Bronchial epithelial cell (primary cell): ENCODE measurements around the gene NDC1. TPM values are rescaled to one million over a fixed set of nuclear protein-coding genes. Genes with fewer than 3 reads are reported as not detected.
"Not testable (repeated sequence)": the region's sequence is repeated elsewhere in the genome, so short reads cannot be mapped to it uniquely, and the experiment has no call there.

ENCODE experiments used
- DNase-seq: peaks from one replicate; pipeline ENCODE4 v3.0.0-alpha.2; 2010; ENCODE audit warnings: low read depth
- FAIRE-seq: peaks from 2 replicates; lab custom pipeline; 2011; peaks lifted over from hg19 to GRCh38; lab: Jason Lieb, UNC
- H3K27me3 ChIP-seq: 2 replicates; pipeline ENCODE4 v1.5.1; 2011; ENCODE audit warnings: low read length; ENCODE audit not compliant: control insufficient read depth, insufficient read depth
- H3K36me3 ChIP-seq: 2 replicates; pipeline ENCODE4 v1.5.1; 2011; ENCODE audit warnings: low read length; ENCODE audit not compliant: control insufficient read depth, insufficient read depth
- H3K4me3 ChIP-seq: 2 replicates; pipeline ENCODE4 v1.5.1; 2011; ENCODE audit warnings: mild to moderate bottlenecking, low read depth, low read length, control low read depth
- CTCF ChIP-seq: IDR thresholded peaks from 2 replicates; pipeline ENCODE4 v1.5.1; 2011; ENCODE audit warnings: mild to moderate bottlenecking, moderate library complexity, low read length, control low read depth, inconsistent platforms; ENCODE audit not compliant: insufficient read depth, severe bottlenecking
- total RNA-seq: library from RNA; depleted of rRNA; stranded (reverse); fragments of >200 nt; gene quantifications from 2 replicates; pipeline ENCODE4 v1.2.1, GENCODE V29; 2014

NDC1 gene
- total RNA-seq, 1 donor from 2014 or later, result 16.1 TPM

GRCh38 chr1:53766831-53767405 lies 71.2 kb downstream of the NDC1 start:
- Histone ChIP-seq H3K4me3 (no peak overlapping the region), H3K27me3 (no peaks in the 10 kb centered on the region), H3K36me3 (no peaks in the 10 kb centered on the region)
- no peak for TF ChIP-seq CTCF
- peak; percentile 61 for DNase-seq
- no peak for FAIRE-seq

- Histone ChIP-seq H3K27me3 (no peaks in the 10 kb centered on the region), H3K4me3 (no peak overlapping the region), H3K36me3 (no peaks in the 10 kb centered on the region)
- DNase-seq (no peak), FAIRE-seq (no peak)
- no peak for TF ChIP-seq CTCF
These were observed 71.8 kb downstream of the NDC1 start for GRCh38 chr1:53766194-53766742.

GRCh38 chr1:53765657-53766056 lies 72.4 kb downstream of the NDC1 start:
- DNase-seq (peak; percentile 26), FAIRE-seq (no peak)
- Histone ChIP-seq H3K4me3 (no peak overlapping the region), H3K27me3 (no peaks in the 10 kb centered on the region), H3K36me3 (no peaks in the 10 kb centered on the region)
- TF ChIP-seq CTCF, result no peak

GRCh38 chr1:53763911-53764310 lies 74.2 kb downstream of the NDC1 start:
- Histone ChIP-seq H3K27me3 (no peaks in the 10 kb centered on the region), H3K4me3 (no peak overlapping the region), H3K36me3 (no peaks in the 10 kb centered on the region)
- peak; percentile 13 for FAIRE-seq
- peak; percentile 81 for DNase-seq
- TF ChIP-seq CTCF, result no peak

- FAIRE-seq, result no peak
- no peaks in the 10 kb centered on the region for H3K36me3 ChIP-seq
- H3K27me3 ChIP-seq, result no peaks in the 10 kb centered on the region
- no peak overlapping the region for H3K4me3 ChIP-seq
- no peak for DNase-seq
- TF ChIP-seq CTCF, result no peak
These were observed 74.6 kb downstream of the NDC1 start for GRCh38 chr1:53763461-53763860.

- not testable (repeated sequence) for H3K36me3 ChIP-seq, H3K4me3 ChIP-seq, DNase-seq, H3K27me3 ChIP-seq, FAIRE-seq
These were observed 77.6 kb downstream of the NDC1 start for GRCh38 chr1:53760497-53760896.
